Measurements from ENCODE around the gene KCNJ8. TPM values are rescaled to one million over a fixed set of nuclear protein-coding genes. Genes with fewer than 3 reads are reported as not detected.

The KCNJ8 gene
- 7.2 TPM for total RNA-seq

GRCh38 chr12:21774358-21775132 is at the start of gene KCNJ8:
TSS of gene KCNJ8 (minus strand) at chr12:21774706. CDS start at chr12:21773616, 1,090 bp downstream.

Other genes with a start within 250 kb of the KCNJ8 start
- gene SPX, start 248.4 kb downstream of the KCNJ8 start, total RNA-seq: 2.3 TPM
- gene GYS2, start 169.9 kb downstream of the KCNJ8 start, total RNA-seq: not detected
- 500 TPM for gene LDHB, start 116.9 kb downstream of the KCNJ8 start, total RNA-seq
- gene ABCC9, start 166.7 kb upstream of the KCNJ8 start, total RNA-seq: 22.8 TPM

All from diencephalon (tissue), 1 donor.